ENCODE data around the gene DYNC2I2.
A peak's percentile ranks its signal among the peaks of the same experiment; 100 is the strongest.
"Not testable (repeated sequence)": the region's sequence is repeated elsewhere in the genome, so short reads cannot be mapped to it uniquely, and the experiment has no call there.

DYNC2I2 gene

GRCh38 chr9:128685636-128686489, 29.2 kb upstream of the DYNC2I2 start:
- DNase-seq (ENCODE audit: low read depth, low spot score), result no peak

GRCh38 chr9:128684325-128685199, 27.9 kb upstream of the DYNC2I2 start:
- DNase-seq (ENCODE audit: low read depth, low spot score), result no peak

GRCh38 chr9:128684065-128684324, 27.3 kb upstream of the DYNC2I2 start:
- DNase-seq (ENCODE audit: low read depth, low spot score), result no peak

DNA sequence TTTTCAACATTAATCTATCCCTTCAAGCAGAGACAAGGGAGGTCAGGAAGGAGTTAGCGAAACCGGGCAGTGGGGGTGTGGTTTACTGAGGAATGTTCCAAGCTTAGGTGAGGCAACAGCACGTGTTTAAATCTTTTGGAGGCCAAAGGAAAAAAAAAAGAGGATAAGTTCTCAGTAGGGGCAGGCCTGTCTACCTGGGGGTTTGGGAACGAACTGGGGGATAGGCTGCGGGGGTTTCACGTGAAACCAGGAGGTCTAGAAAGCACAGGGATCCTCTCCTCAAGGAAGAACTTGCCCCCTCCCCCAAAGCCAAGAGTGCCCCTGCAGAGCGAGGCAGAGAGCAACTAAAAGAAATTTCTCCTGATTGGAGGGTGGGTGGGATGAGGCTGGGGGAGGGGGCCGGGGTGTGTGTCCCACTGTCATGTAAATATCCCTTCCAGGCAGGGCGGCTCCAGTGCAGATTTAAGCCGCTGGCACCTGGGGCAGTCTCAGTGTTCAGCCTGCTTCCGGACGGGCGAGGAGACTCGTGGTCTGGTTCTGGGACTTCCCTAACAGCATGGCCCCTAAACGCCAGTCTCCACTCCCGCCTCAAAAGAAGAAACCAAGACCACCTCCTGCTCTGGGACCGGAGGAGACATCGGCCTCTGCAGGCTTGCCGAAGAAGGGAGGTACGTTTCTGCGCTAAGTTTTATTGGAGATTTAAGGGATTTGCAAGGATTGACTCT, 26.9 kb upstream of the DYNC2I2 start:
- DNase-seq (ENCODE audit: low read depth, low spot score), result no peak

GRCh38 chr9:128677794-128678193, 21.1 kb upstream of the DYNC2I2 start:
- no peak for DNase-seq (ENCODE audit: low read depth, low spot score)

- no peak for DNase-seq (ENCODE audit: low read depth, low spot score)
Observed at GRCh38 chr9:128675382-128675781, 18.7 kb upstream of the DYNC2I2 start.

DNA sequence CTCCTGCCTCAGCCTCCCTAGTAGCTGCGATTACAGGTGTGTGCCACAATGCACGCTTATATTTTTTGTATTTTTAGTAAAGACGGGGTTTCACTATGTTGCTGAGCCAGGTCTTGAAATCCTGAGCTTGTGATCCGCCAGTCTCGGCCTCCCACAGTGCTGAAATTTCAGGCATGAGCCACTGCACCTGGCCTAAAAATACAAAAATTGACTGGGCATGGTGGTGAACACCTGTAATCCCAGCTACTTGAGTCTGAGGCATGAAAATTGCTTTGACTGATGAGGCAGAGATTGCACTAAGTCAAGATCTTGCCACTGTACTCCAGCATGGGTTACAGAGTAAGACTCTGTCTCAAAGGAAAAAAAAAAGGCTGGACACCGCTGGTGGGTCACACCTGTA, 13.1 kb upstream of the DYNC2I2 start:
- DNase-seq (ENCODE audit: low read depth, low spot score), result no peak

GRCh38 chr9:128666481-128666941, 9.9 kb upstream of the DYNC2I2 start:
- not testable (repeated sequence) for DNase-seq (ENCODE audit: low read depth, low spot score)

DNA sequence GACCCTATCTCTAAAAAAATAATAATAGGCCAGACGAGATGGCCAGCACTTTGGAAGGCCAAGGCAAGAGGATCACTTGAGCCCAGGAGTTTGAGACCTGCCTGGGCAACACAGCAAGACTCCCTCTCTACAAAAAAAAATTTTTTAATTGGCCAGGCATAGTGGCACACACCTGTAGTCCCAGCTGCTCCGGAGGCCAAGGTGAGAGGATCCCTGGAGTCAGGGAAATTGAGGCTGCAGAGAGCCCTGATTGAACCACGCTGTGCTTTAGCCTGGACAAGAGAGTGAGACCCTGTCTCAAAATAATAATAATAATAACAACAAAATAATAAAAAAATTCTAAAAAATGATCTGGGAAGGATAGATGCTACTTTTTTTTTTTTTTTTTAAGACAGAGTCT, 1.1 kb upstream of the DYNC2I2 start:
- DNase-seq (ENCODE audit: low read depth, low spot score), result no peak

DNA sequence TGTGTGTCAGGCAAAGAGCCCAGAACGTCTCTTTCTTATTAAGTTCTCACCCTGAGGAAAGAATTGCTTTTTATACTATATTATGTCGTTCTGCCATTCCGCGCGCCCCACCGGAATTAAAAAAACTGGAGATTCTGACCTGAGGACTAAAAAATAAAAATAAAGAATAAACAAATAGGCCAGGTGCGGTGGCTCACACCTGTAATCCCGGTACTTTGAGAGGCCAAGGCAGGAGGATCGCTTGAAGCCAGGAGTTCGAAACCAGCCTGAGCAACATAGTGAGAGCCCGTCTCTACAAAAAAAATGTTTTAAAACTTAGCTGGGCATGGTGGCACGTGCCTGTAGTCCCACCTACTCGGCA, 677 bp upstream of the DYNC2I2 start:
- no peak for DNase-seq (ENCODE audit: low read depth, low spot score)

DNA sequence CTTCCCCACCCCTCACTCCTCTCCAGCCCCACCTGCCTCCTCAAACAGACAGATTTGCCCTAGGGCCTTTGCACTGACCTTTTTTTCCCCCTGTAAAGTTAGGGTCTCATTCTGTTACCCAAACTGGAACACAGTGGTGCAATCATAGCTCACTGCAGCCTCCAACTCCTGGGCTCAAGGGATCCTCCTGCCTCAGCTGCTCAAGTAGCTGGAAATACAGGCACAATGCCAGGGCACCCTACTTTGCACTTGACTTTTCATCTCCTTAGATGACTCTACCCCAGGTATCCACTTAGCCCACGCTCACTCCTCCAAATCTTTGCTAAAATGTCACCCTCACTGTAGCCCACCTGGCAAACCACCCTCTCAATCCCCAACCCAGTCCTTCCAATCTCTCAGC, 2.2 kb downstream of the DYNC2I2 start:
- DNase-seq (ENCODE audit: low read depth, low spot score), result no peak

- no peak for DNase-seq (ENCODE audit: low read depth, low spot score)
Observed at GRCh38 chr9:128653908-128654307, 2.7 kb downstream of the DYNC2I2 start.

DNA sequence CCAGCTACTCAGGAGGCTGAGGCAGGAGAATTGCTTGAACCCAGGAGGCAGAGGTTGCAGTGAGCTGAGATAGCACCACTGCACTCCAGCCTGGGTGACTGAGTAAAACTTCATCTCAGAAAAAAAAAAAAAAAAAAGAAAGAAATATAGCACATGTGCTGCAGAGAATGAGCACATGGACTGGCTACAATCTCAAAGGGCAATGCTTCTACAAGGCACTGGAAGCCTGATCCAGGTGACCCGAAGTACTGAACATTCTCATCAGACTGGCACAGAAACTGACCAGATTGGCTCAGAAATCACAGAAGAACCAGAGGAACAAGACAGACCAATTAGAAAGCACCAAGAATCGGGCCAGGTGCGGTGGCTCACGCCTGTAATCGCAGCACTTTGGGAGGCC, 4.8 kb downstream of the DYNC2I2 start:
- no peak for DNase-seq (ENCODE audit: low read depth, low spot score)

DNA sequence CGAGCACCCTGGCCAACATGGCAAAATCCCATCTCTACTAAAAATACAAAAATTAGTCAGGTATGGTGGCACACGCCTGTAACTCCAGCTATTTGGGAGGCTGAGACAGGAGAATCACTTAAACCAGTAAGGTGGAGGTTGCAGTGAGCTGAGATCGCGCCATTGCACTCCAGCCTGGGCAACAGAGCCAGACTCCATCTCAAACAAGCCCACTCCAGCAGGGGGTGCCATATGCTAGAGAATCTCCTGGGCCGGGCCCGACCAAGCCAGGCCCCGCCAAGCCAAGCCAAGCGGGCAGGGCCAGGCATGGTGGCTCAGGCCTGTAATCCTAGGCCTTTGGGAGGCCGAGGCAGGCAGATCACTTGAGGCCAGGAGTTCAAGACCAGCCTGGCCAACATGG, 8.4 kb downstream of the DYNC2I2 start:
- DNase-seq (ENCODE audit: low read depth, low spot score), result not testable (repeated sequence)

DNA sequence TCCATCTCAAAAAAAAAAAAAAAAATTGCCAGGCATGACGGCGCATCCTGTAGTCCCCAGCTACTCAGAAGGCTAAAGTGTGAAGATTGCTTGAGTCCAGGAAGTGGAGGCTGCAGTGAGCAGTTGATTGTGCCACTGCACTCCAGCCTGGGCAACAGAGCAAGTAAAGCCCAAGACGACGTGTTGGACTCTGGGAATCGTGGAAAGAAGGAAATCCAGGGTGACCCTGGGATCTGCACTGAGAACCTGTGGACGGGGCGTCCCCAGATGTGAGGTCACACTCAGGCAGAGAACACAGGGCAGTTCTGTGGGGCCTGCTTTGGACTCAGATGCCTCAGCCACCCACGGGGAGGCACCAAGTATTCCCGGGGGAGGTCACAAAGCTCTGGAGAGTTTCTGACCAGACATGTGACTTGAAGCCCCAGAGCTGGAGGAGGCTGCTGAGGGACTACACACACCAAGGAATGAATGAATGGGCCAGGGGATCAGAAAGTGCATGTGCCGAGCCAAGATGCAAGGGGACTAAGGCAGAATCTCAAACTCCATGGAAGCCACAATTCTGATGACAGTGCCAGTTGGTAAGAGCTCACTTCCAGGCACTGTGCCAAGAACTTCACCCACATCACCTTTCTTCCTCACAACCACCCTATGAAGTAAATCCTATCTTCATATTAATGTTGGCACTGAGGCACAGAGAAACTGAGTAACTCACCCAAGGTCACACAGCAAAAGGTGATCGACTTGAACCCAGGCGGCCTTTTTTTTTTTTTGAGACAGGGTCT, 12.9 kb downstream of the DYNC2I2 start:
- no peak for DNase-seq (ENCODE audit: low read depth, low spot score)

- no peak for DNase-seq (ENCODE audit: low read depth, low spot score)
Observed at GRCh38 chr9:128642675-128643245, 13.9 kb downstream of the DYNC2I2 start.

GRCh38 chr9:128640603-128641002, 16.0 kb downstream of the DYNC2I2 start:
- DNase-seq (ENCODE audit: low read depth, low spot score), result no peak

GRCh38 chr9:128638580-128638979, 18.1 kb downstream of the DYNC2I2 start:
- no peak for DNase-seq (ENCODE audit: low read depth, low spot score)

- peak; percentile 30 for DNase-seq (ENCODE audit: low read depth, low spot score)
Observed at GRCh38 chr9:128637656-128638055, 19.0 kb downstream of the DYNC2I2 start.

DNA sequence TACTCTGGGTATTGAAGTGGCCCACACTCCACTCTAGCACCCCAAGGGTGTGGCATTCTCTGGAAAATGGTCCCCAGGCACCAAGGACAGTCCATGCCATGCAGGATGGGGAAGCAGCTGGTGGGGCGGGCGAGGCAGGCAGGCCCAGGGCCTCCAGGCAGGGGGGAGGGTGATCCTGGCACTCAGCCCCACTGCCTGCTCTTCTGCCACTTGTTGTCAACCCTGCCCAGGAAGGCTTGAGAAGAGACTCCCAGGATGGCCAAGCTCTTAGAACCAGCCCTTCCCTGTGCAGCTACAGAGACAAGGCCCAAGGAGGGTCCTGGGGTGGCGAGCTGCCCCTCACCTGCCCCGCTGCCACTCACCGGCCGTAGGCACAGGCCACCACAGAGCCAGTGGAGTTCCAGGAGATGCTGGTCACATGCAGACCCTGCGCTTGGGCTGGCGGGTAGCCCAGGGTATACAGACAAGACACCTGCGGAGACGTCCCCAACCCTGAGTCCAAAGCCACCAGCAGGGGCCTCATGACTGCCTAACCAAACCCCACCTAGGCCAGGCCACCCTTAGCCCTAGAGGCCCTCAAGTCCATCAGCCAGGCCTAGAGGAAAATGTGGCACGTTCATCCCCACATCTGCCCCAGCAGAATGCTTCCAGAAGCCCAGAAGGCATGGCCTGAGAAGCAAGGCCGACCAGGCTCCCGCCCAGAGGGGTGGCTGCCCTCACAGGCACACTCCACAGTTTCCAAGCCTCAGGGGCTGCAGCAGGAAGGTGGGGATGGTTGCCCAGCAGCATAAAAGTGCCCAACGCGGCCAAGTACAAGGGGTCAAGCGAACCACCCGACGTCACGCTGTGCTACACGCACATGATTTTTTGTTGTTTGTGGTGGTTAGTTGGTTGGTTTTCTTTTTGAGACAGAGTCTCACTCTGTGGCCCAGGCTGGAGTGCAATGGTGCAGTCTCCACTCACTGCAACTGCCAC, 19.8 kb downstream of the DYNC2I2 start:
- DNase-seq (ENCODE audit: low read depth, low spot score), result no peak
